CMK (cell line): Measurements from ENCODE around the gene EXOC6B.
A peak's percentile ranks its signal among the peaks of the same experiment; 100 is the strongest.

ENCODE experiments used
- DNase-seq: peaks from one replicate; pipeline ENCODE4 v3.0.0-alpha.2; 2010; ENCODE audit warnings: low read depth

Gene EXOC6B

DNA sequence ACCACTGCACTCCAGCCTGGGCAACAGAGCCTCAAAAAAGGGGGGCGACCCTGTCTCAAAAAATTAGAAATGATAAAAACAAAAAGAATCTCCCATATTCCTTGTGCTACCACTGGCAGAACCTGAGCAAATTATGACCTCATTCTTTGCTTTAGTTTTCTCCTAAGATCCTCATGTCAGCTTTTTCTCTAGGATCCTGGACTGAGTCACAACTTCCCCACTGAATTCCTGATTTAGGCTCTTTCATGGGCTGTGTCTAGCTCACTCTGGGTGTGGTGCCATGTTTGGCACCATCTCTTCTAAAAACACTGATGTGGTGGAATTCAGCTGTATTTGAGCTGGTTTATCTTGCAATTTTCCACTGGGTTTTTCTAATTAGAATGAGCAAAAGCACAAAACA is 37.1 kb downstream of the EXOC6B start:
- no peak for DNase-seq

DNA sequence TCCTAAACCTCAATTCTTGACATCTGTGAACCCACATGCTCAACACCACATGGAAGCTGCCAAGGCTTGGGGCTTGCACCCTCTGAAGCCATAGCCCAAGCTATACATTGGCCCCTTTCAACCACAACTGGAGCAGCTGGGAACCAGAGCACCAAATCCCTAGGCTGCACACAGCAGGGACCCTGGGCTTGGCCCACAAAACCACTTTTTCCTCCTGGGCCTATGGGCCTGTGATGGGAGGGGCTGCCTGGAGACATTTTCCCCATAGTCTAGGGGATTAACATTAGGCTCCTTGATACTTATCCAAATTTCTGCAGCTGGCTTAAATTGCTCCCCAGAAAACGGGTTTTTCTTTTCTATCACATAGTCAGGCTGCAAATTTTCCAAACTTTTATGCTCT is 40.3 kb downstream of the EXOC6B start:
- no peak for DNase-seq

DNA sequence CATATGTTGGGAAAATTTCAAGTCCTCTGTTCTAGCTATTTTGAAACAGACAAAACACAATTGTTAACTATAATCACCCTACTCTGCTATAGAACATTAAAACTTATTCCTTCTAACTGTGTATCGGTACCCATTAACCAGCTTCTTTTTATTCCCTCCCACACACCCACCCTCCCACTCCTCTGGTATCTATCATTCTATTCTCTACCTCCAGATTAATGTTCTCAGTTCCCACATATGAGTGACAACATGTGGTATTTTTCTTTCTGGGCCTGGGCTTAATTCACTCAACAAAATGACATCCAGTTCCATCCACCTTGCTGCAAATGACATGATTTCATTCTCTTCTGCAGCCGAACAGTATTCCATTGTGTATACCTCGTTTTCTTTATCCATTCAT is 43.3 kb downstream of the EXOC6B start:
- DNase-seq: no peak

DNA sequence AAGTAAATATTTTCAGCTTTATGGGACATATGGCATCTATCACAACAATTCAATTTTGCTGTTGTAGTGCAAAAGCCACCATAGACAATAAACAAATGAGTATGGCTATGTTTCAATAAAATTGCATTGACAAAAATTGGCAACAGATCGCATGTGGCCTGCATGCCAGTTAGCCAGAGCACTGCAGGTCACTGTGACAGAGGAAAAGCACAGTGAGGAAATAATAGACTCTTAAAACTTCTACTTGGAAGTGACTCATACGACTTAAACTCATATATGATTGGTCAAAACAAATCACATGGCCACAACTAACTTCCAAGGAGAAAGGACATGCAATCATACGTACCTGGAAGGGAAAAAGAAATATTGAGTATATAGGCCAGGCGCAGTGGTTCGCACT is 44.4 kb downstream of the EXOC6B start:
- no peak for DNase-seq

DNA sequence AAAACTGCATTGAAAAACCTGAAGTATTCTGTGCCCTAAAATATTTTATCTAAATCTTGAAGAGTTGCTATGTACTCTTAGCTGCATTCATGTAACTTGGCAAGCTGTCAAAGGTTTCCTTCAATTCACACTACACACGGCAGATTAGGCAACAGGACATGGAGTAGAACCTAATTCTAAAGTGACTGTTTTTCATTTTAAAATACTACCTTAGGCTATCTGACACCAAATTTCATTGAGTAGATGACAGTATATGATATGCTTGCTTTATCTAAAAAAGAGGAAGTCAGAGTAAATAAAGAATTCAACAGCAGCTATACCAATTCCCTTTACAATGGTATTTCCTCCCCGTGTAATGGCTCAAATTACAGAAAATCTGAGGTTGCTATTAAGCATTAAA is 45.4 kb downstream of the EXOC6B start:
- DNase-seq: no peak

DNA sequence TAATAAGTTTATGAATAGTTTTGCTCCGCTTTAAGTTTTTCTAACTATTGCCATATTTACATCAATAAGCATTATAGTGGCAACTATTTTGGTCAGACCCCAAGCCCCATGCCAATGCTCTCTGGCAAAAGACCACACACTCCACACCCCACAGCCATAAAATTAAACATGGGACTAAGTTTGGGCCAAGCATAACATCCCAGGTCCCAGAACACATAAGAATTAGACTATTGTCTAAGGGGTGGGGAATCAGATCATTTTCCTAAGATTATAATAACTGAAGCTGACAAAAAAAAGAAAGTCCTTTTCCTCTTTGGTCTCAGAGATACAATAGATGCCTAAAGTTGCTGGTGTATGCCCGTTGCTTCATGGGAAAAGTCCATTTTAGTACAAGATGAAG is 46.3 kb downstream of the EXOC6B start:
- no peak for DNase-seq

DNA sequence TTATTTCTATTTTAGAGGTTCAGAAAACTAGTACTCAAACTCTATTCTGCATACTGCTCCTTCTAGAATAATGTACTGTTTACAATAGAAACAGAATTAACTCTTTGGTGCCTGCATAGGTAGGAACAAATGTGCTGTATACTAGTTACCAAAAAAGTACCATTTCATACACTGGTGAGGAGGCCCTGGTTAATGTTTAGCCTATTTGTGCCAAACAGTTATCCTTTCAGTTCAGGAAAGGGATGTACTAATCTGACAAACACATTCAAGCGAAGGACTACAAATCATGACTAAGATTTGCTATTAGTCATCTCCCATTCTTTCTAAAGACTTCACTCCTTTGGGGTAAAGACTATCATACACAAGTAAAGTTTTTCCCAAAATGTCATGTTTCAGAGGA is 47.4 kb downstream of the EXOC6B start:
- DNase-seq: no peak

DNA sequence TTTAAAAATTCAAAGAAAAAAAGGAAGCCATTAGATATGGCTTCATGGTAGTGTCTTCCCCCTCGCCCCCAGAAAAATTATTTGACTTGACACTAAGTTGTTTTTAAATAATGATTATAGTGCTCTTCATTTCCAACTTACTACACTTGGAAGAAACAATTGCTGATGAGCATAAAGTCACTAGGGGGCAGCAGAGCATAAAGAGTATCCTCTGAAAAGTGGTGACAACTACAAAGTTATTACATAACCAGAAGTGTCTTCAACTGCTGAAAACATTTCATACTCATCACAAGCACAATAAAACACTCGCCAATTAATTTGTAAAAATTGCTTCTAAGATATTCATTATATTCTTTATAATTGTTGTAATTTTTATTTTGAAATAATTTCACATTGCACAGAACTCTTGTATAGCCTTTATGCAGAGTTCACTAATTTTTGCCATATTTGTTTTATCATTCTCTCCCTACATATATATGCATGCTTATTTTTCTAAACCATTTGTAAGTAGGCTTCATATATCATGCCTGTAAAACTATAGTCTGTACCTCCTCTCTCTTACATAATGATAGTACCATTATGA is 54.9 kb downstream of the EXOC6B start:
- peak; percentile 40 for DNase-seq

DNA sequence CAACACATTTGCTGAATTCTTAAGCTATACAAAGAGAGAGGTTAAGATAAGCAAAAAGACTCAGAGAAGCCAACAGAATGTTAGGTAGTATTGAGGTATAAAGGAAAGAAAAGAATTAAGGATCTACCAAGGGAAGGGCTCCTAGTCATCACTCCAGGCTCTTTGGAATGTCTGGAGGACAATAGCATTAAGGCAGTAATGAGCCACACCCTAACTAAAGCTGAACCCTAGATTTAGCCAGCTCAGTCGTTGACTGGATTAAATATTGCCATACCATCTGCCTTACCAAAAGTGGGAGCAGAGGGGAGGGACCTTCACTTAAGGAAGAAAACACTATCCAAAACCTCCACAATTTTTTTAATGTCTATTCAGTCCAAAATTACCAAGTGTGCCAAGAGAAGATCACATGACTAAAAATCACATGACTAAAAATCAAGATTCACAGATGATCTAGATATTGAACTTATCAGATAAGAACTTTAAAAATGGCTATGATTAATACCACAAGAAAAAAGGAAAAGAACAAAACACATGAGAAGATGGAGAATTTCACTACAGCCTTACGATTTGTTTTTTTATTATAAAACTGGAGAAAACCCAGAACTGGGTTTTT is 59.7 kb downstream of the EXOC6B start:
- no peak for DNase-seq

DNA sequence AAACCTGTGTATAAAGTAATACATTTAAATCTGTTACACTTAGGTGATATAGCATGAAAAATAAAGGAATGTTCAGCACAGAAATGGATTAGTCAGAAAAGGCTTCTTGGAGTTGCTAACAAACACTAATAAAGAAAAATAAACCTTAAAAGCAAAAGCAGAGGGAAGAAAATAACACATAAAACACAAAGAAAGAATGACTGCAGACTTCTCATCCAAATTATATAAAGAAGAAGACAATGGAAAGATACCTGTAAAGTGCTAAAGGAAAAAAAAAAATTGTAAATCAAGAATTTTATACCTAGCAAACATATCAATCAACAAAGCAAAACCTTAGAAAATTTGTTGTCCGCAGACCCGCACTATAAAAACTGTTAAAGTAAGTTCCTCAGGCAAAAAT is 63.6 kb downstream of the EXOC6B start:
- no peak for DNase-seq

DNA sequence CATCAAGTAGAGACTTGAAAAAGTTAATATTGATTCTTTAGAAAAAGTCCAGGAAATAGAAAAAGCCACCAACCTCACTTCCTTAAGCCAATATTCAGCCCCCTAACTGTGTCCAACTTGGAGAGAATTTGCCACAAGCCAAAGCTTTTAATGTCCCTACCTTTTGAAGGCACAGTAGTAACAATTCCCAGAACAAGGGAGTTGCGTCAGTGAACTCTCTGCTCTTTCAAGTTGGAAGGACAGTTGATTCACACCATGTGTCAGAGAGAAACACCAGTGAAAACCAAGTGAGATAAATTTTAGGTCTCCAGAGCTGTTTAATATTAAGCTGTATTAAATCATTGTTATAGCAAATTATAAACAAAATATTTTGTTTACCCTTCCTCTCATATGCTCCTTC is 66.1 kb downstream of the EXOC6B start:
- DNase-seq: no peak

DNA sequence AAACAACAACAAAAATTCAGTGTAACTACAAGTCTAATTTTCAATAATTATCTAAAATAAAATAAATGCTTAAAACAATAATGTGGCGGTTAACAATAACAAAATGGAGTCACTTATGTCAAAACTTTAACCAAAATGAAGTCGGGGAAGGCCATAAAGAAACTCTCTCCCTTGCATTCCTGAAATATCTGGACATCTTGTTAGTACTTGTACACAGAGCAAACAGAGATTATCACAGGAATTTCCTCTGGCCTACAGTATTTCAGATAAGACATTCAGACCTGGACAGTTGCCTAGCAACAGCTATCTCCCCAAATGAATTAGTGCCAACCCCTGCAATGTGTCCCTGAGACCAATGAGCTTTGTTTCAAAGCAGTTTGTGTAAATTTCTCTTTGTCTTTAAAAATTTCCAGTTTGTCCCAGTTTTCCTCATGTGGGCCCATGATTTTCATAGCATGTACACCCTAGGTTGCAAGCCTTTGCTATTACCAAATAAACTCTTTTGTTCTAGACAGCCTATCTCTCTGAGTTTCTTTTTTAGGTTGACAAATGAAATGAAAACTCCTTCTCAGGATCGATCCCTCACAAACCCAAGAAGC is 68.6 kb downstream of the EXOC6B start:
- DNase-seq: peak; percentile 15

DNA sequence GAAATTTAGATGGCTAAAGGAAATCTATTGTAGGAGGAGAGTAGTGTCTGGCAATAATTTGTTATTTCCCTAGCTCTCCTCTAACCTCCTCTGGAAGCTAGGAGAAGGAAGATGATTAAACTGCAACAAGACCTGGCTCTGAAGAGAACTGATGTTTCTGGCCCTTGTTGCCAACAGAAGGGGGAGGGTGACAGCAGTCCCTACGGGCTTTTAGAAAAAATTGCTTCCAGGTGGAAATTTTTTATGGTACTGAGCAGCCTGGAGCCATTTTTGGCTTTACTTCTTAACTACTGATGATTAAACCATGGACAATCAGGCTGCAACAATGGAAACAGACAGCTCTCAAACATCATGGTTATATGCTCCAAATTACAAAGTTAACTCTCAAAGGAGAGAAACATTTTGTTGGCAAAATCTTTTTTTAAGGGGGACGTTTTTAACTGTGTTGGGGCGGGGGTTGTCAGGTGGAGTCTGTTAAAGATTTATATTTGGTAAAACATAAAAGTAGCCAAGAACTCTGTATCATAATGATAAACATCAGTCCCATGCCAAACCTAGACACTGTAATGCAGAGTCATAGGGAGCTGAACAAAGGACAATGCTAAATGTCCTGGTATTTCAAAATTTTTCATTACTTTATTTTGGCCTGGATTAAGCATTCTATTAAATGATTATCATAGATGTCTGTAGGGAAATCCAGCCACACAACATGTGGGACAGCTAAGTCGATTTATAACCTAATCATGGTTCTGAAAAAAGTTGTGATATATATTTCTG is 70.0 kb downstream of the EXOC6B start:
- no peak for DNase-seq

DNA sequence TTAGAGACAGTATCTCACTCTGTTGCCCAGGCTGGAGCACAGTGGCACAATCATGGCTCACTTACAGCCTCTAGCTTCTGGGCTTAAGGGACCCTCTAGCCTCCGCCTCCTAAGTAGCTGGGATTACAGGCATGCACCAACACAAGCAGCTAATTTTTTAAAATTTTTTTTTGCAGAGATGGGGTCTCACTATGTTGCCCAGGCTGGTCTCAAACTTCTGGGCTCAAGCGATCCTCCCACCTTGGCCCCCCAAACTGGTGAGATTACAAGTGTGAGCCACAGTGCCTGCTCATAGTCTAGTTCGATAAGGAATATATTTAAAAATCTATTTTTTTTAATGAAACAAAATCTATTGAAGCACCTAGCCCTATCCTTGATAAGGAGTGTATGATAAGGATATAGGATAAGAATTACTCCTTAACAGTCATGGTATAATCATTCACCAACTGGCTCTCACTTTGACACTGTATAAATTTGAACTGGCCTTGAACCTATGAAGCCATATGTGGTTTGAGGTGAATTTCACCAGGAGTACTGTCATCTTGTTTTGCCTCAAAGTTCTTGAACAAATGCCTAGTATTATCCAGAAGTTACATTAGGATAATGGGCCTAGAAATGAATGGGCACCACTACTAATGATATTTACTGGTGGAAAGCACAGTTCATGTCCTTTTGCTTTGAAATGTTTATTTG is 71.1 kb downstream of the EXOC6B start:
- DNase-seq: no peak

DNA sequence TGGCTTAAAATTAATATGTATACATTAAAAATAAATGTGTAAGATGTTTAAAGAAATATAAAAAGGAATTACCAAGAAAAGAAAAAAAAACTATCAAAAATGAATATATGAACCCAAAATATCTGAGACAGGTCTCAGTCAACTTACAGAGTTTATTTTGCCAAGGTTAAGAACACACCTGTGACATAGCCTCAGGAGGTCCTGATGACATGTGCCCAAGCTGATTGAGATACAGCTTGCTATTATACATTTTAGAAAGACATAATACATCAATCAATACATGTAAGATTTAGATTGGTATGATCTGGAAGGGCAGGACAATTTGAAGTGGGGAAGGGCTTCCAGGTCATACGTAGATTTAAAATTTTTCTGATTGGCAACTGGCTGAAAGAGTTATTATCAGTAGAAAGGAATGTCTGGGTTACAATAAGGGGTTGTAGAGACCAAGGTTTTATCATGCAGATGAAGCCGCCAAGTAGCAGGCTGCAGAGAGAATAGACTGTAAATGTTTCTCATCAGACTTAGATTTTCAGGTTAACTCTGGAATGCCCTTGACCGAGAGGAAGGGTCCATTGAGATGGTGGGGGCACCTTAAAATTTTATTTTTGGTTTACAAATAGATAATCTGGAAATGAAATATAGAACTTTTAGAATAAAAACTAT is 74.7 kb downstream of the EXOC6B start:
- DNase-seq: no peak

DNA sequence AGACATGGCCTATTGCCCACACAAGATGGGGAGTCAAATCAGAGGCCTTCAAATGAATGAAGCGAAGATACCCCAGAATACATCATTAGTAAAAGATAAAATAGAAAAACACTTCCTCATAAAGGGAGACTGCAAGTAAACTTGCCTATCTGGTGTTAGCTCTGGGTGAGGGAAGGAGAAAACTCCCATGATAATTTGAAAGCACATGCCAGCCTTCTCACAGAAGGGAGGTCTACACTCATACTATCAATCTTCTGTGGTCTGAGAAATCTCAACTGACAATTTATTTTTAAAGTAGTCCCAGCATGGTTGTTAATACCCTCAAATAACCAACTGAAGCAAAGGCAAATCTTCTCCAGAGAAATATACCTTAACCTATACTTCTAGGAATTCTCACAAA is 75.4 kb downstream of the EXOC6B start:
- no peak for DNase-seq

DNA sequence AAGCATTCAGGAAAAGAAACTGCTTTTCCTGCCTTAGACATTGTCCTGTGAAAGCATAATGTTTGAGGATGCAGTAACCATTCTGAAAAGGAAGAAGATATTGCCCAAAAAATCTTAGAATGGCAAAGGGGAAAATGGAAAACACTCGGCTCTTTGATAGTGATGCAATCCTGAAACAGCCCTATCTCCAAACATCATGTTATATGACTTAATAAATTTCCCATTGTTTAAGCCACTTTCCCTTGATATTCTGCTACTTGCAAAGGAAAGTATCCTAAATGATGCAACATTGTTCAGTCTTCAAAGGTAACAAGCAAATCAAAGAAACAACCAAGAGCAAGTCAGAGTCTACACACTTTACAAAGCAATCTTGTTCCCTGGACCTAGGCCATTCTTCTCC is 78.5 kb downstream of the EXOC6B start:
- DNase-seq: no peak

DNA sequence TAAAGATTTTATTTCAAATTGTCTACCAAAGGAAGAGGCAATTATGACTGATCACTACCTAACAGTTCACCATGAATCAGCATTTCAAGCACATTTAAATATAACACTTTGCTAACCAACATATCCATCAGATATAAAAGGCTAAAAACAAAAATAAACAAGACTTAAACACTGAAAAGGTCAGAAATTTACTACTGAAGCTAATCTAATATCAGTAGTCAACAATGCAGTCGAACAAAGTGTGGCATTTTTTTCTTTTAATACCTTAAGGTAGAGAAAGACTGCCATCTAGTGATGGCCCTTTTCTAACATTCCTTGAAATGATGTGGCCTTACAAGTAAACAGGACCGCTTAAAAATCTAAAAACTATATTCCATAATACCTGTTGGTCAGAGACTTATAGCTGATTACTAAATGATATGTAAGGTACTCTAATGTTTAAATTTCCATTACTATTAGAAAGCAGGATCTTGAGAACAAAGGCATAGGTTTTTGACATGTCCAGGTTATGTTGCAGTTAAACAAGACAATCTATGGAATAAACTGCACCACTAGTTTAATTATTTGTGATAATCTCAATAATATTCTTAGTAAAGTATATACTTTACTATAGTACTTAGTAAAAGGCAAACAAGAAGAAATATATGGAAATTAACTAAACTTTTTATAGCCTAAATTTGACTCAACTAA is 80.0 kb downstream of the EXOC6B start:
- peak; percentile 18 for DNase-seq

DNA sequence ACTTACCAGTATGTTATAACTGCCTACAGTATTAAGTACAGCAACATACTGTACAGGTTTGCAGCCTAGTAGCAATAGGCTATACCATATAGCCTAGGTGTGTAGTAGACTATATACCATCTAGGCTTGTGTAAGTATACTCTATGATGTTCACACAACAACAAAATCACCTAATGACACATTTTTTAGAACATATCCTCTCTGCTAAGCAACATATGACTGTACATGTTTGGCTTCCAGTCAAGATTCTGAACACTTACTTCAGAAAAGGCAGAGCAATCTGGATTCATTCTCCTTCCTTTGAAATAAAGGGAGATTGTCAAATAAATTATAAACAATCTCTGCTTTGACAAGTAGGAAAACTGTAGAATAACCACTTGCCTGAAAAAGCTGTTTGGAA is 81.8 kb downstream of the EXOC6B start:
- DNase-seq: no peak

DNA sequence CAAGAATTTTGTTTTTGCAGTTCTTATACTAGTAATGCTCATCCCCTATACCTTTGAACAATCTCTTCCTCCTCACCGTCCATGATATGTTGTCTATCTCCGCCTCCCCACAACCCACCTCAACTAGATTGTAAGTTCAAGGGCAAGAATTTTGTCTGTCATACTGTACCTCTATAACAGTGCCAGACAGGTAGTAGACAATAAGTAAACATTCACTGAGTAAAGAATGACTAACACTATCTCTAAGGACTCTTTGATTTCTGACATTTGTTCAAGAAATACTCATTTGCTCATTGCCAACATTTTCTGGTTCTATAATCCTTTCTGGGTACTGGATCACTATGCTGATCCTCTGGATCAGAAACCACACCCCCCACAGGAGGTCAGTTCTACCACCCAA is 82.4 kb downstream of the EXOC6B start:
- no peak for DNase-seq

DNA sequence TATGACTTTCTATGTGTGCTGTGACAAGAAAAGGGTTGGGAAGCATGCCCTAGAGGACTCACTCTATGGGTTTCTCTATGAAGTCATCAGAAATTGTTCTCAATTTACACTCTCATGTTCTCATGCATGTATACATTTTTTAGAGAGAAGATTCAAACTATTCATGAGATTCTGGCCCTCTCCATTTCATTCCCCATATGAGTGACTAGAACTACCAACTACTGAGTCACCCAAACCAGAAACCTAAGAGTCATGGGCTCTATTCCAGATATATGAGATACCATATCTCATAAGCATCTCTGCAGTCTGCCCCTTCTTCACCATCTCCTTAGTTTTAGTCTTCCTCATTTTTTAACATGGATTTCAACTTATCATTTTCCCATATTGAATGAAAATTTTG is 87.7 kb downstream of the EXOC6B start:
- no peak for DNase-seq

DNA sequence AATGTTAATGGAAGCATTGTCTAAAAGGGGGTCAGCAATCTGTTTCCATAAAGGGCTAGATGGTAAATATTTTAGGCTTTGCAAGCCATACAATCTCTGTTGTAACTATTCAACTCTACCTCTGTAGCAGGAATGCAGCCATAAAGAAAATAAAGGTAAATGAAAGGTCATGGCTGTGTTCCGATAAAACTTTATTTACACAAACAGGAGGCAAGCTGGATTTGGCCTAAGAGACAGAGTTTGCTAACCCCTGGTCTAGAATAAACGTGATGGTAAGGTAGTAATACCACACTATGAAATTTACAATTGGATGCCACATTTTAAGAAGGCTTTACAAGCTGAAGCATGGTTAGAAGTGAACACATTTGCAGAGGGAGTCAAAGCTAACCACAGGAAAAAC is 91.4 kb downstream of the EXOC6B start:
- DNase-seq: no peak
